IPS-NIHi7 (cell line): ENCODE data around the gene NCOA3.
A peak's percentile ranks its signal among the peaks of the same experiment; 100 is the strongest.
"Not testable (repeated sequence)": the region's sequence is repeated elsewhere in the genome, so short reads cannot be mapped to it uniquely, and the experiment has no call there.

Source experiments
- DNase-seq: peaks from one replicate; pipeline ENCODE4 v3.0.0; 2012; ENCODE audit warnings: mixed read lengths; ENCODE audit errors: extremely low spot score

NCOA3 gene

GRCh38 chr20:47468290-47469050 lies 33.2 kb upstream of the NCOA3 start:
- no peak for DNase-seq

GRCh38 chr20:47475419-47476044 lies 26.2 kb upstream of the NCOA3 start:
- DNase-seq, result no peak

GRCh38 chr20:47476452-47476851 lies 25.2 kb upstream of the NCOA3 start:
- DNase-seq, result no peak

- DNase-seq, result no peak
Measured at GRCh38 chr20:47479093-47479492, 22.6 kb upstream of the NCOA3 start.

GRCh38 chr20:47479506-47479905 lies 22.2 kb upstream of the NCOA3 start:
- DNase-seq, result no peak

GRCh38 chr20:47480239-47480638 lies 21.4 kb upstream of the NCOA3 start:
- DNase-seq, result no peak

- DNase-seq, result no peak
Measured at GRCh38 chr20:47480705-47481104, 21.0 kb upstream of the NCOA3 start.

- no peak for DNase-seq
Measured at GRCh38 chr20:47481330-47482216, 20.1 kb upstream of the NCOA3 start.

GRCh38 chr20:47482705-47483104 lies 19.0 kb upstream of the NCOA3 start:
- DNase-seq, result no peak

- no peak for DNase-seq
Measured at GRCh38 chr20:47484303-47484702, 17.4 kb upstream of the NCOA3 start.

GRCh38 chr20:47487175-47487917 lies 14.3 kb upstream of the NCOA3 start:
- DNase-seq, result no peak

GRCh38 chr20:47489448-47489872 lies 12.2 kb upstream of the NCOA3 start:
- DNase-seq, result no peak

GRCh38 chr20:47490795-47491194 lies 10.9 kb upstream of the NCOA3 start:
- DNase-seq, result no peak

GRCh38 chr20:47492284-47492683 lies 9.4 kb upstream of the NCOA3 start:
- DNase-seq, result no peak

- DNase-seq, result peak; percentile 33
Measured at GRCh38 chr20:47493175-47493962, 8.3 kb upstream of the NCOA3 start.

GRCh38 chr20:47493963-47494293 lies 7.8 kb upstream of the NCOA3 start:
- DNase-seq, result no peak

GRCh38 chr20:47494606-47495005 lies 7.1 kb upstream of the NCOA3 start:
- not testable (repeated sequence) for DNase-seq

- no peak for DNase-seq
Measured at GRCh38 chr20:47496118-47496517, 5.6 kb upstream of the NCOA3 start.

- no peak for DNase-seq
Measured at GRCh38 chr20:47498606-47499005, 3.1 kb upstream of the NCOA3 start.

- no peak for DNase-seq
Measured at GRCh38 chr20:47499053-47499452, 2.6 kb upstream of the NCOA3 start.

- DNase-seq, result not testable (repeated sequence)
Measured at GRCh38 chr20:47500082-47500481, 1.6 kb upstream of the NCOA3 start.
